Fibroblast of lung (primary cell): ENCODE results near the gene SLC6A7. TPM values are rescaled to one million over a fixed set of nuclear protein-coding genes. Genes with fewer than 3 reads are reported as not detected.
A peak's percentile ranks its signal among the peaks of the same experiment; 100 is the strongest.

ENCODE experiments used
- DNase-seq, 2 donors: peaks; one replicate each; pipeline versions ENCODE4 v3.0.0 to v3.0.0-alpha.2; 2010; ENCODE audit warnings: low read depth in 2 of 2
- H2AFZ ChIP-seq: 2 replicates; pipeline ENCODE4 v1.5.1; 2012; ENCODE audit warnings: low read length, control low read depth, inconsistent platforms
- H3K27ac ChIP-seq: 2 replicates; pipeline ENCODE4 v1.5.1; 2011; ENCODE audit warnings: low read length, control low read depth; ENCODE audit not compliant: insufficient read depth
- H3K27me3 ChIP-seq: 2 replicates; pipeline ENCODE4 v1.5.1; 2011; ENCODE audit warnings: mild to moderate bottlenecking, low read length; ENCODE audit not compliant: control insufficient read depth, insufficient read depth
- H3K36me3 ChIP-seq: 2 replicates; pipeline ENCODE4 v1.5.1; 2011; ENCODE audit warnings: low read length; ENCODE audit not compliant: control insufficient read depth, insufficient read depth
- H3K4me1 ChIP-seq: 2 replicates; pipeline ENCODE4 v1.5.1; 2011; ENCODE audit warnings: low read length; ENCODE audit not compliant: control insufficient read depth, insufficient read depth; ENCODE audit errors: extremely low read depth
- H3K4me2 ChIP-seq: 2 replicates; pipeline ENCODE4 v1.5.1; 2011; ENCODE audit warnings: low read length, control low read depth; ENCODE audit not compliant: insufficient read depth; ENCODE audit errors: extremely low read depth
- H3K4me3 ChIP-seq, 4 experiments: fragments of 200-600 bp in 1 of 4; sonication (generic) in 1 of 4; replicated peaks in 1 of 4; 2 replicates each; pipeline ENCODE4 v1.5.1; 2011 to 2016; ENCODE audit warnings: low read length in 4 of 4, low read depth in 3 of 4, mild to moderate bottlenecking in 3 of 4, control low read depth in 2 of 4, inconsistent platforms in 1 of 4, mixed read lengths in 1 of 4; ENCODE audit not compliant: insufficient read depth in 1 of 4; ENCODE audit errors: control extremely low read depth in 1 of 4
- H3K79me2 ChIP-seq: 2 replicates; pipeline ENCODE4 v1.5.1; 2012; ENCODE audit warnings: mild to moderate bottlenecking, low read length, inconsistent platforms; ENCODE audit not compliant: control insufficient read depth, insufficient read depth
- H3K9ac ChIP-seq: 2 replicates; pipeline ENCODE4 v1.5.1; 2011; ENCODE audit warnings: mild to moderate bottlenecking, low read length, control low read depth; ENCODE audit not compliant: insufficient read depth
- H3K9me3 ChIP-seq: 2 replicates; pipeline ENCODE4 v1.5.1; 2012; ENCODE audit warnings: low read depth, low read length; ENCODE audit not compliant: control insufficient read depth, insufficient read depth
- H4K20me1 ChIP-seq: 2 replicates; pipeline ENCODE4 v1.5.1; 2011; ENCODE audit warnings: low read length; ENCODE audit not compliant: control insufficient read depth, insufficient read depth; ENCODE audit errors: extremely low read depth
- CTCF ChIP-seq, 2 donors: IDR thresholded peaks in 1 of 2; conservative IDR thresholded peaks in 1 of 2; 1 replicate in 1 of 2; 2 replicates in 1 of 2; pipeline ENCODE4 v1.5.1; 2011 to 2012; ENCODE audit warnings: low read length in 2 of 2, control low read depth in 1 of 2, inconsistent platforms in 1 of 2, low read depth in 1 of 2, mild to moderate bottlenecking in 1 of 2
- EZH2 ChIP-seq: IDR thresholded peaks from 2 replicates; pipeline ENCODE4 v1.5.1; 2012; ENCODE audit warnings: low read length, control low read depth, mild to moderate bottlenecking; ENCODE audit errors: missing control alignments
- polyA plus RNA-seq, 2 donors: library from polyadenylated mRNA; depleted of rRNA in 1 of 2; stranded (reverse) in 1 of 2; unstranded in 1 of 2; fragments of >200 nt; gene quantifications; 2 replicates each; pipeline ENCODE4 v1.2.1, GENCODE V29; 2011 to 2012; ENCODE audit warnings: missing spikeins in 1 of 2
- total RNA-seq: library from RNA; depleted of rRNA; stranded (reverse); fragments of >200 nt; gene quantifications from 2 replicates; pipeline ENCODE4 v1.2.1, GENCODE V29; 2014

The SLC6A7 gene
- total and polyA plus RNA-seq, 2 donors (not counting 1 experiment from before 2014, with no cell fraction given), result 0.02 TPM; not detected in 1

GRCh38 chr5:150153957-150154617 is 35.8 kb upstream of the SLC6A7 start:
- H3K9ac ChIP-seq, result peak overlapping the region; percentile 87
- no peaks in the 10 kb centered on the region for H3K27me3 ChIP-seq
- TF ChIP-seq EZH2, result no peak
- TF ChIP-seq CTCF (conservative IDR thresholded peaks at IDR 0.05 in 1 of 2, IDR thresholded peaks at IDR 0.05 in 1 of 2; ENCODE audit: low read depth in 1 of 2, low read length in 2 of 2), result peak in 1 of 2 donors; percentile 38
- H2AFZ ChIP-seq, result no peak overlapping the region
- H3K9me3 ChIP-seq, result no peaks in the 10 kb centered on the region
- H3K36me3 ChIP-seq, result peaks cover 9% of the 10 kb centered on the region
- H3K27ac ChIP-seq, result peak overlapping the region; percentile 86
- peak overlapping the region; percentile 75 to 99 (median 82) for H3K4me3 ChIP-seq
- peak overlapping the region; percentile 92 for H3K4me2 ChIP-seq
- DNase-seq, result peak; percentile 81 to 83
- no peaks in the 10 kb centered on the region for H4K20me1 ChIP-seq
- H3K79me2 ChIP-seq, result peaks cover 63% of the 10 kb centered on the region
- peaks cover 34% of the 10 kb centered on the region for H3K4me1 ChIP-seq

- DNase-seq, result no peak
- H3K4me1 ChIP-seq, result peaks cover 32% of the 10 kb centered on the region
- peak overlapping the region; percentile 87 for H3K9ac ChIP-seq
- H3K27ac ChIP-seq, result peak overlapping the region; percentile 86
- peak overlapping the region; percentile 92 for H3K4me2 ChIP-seq
- no peaks in the 10 kb centered on the region for H4K20me1 ChIP-seq
- peak overlapping the region; percentile 75 to 99 (median 82) for H3K4me3 ChIP-seq
- TF ChIP-seq EZH2, result no peak
- no peak for TF ChIP-seq CTCF (conservative IDR thresholded peaks at IDR 0.05 in 1 of 2, IDR thresholded peaks at IDR 0.05 in 1 of 2; ENCODE audit: low read depth in 1 of 2, low read length in 2 of 2)
- no peaks in the 10 kb centered on the region for H3K27me3 ChIP-seq
- peaks cover 8% of the 10 kb centered on the region for H3K36me3 ChIP-seq
- H3K79me2 ChIP-seq, result peaks cover 57% of the 10 kb centered on the region
- H3K9me3 ChIP-seq, result no peaks in the 10 kb centered on the region
- no peak overlapping the region for H2AFZ ChIP-seq
These were observed 35.2 kb upstream of the SLC6A7 start for GRCh38 chr5:150154618-150155128.

- H3K27me3 ChIP-seq, result no peaks in the 10 kb centered on the region
- TF ChIP-seq EZH2, result no peak
- TF ChIP-seq CTCF (conservative IDR thresholded peaks at IDR 0.05 in 1 of 2, IDR thresholded peaks at IDR 0.05 in 1 of 2; ENCODE audit: low read depth in 1 of 2, low read length in 2 of 2), result peak; percentile 13 to 17
- peak; percentile 87 to 94 for DNase-seq
- peaks cover 51% of the 10 kb centered on the region for H3K79me2 ChIP-seq
- peak within 1 kb of the TSS; percentile 92 for H3K4me2 ChIP-seq
- H3K27ac ChIP-seq, result peak within 1 kb of the TSS; percentile 86
- H3K4me3 ChIP-seq, result peak within 1 kb of the TSS; percentile 75 to 99 (median 82)
- no peak within 1 kb of the TSS for H2AFZ ChIP-seq
- no peaks in the 10 kb centered on the region for H3K9me3 ChIP-seq
- no peaks in the 10 kb centered on the region for H4K20me1 ChIP-seq
- H3K4me1 ChIP-seq, result peaks cover 37% of the 10 kb centered on the region
- H3K36me3 ChIP-seq, result peaks cover 6% of the 10 kb centered on the region
- H3K9ac ChIP-seq, result peak within 1 kb of the TSS; percentile 87
These were observed 34.4 kb upstream of the SLC6A7 start, which contains the start of gene PDGFRB for GRCh38 chr5:150155258-150156026. PDGFRB (minus strand) TSS chr5:150155845; CDS start chr5:150137047, 18,798 bp downstream.
